MCF 10A (cell line): ENCODE data around the gene KLLN. TPM values are rescaled to one million over a fixed set of nuclear protein-coding genes. Genes with fewer than 3 reads are reported as not detected.

Experiments used
- BruUV-seq: library from RNA; stranded (reverse); fragments of 400-500 nt; replicated peaks from 2 replicates; lab custom pipeline; 2021; lab: Mats Ljungman, UMichigan
- CTCF ChIA-PET: fragments of 300-600 bp; sonication (Branson Sonifier 250); formaldehyde crosslinking; extraction: SDS; loops from one replicate; lab custom pipeline; 2021; ENCODE audit warnings: antibody characterized with exemption, inconsistent platforms; lab: Yijun Ruan, JAX
- POLR2A ChIA-PET: fragments of 300-600, 350-650 bp; sonication (Branson Sonifier 250); formaldehyde crosslinking; extraction: SDS; loops from one replicate; lab custom pipeline; 2020; ENCODE audit warnings: antibody characterized with exemption, inconsistent platforms; lab: Yijun Ruan, JAX
- DNase-seq: peaks from one replicate; pipeline ENCODE4 v3.0.0-alpha.2; 2018; ENCODE audit not compliant: unreplicated experiment
- H3K27ac Mint-ChIP-seq: one replicate; pipeline ENCODE4 v1.8.0; 2022; ENCODE audit warnings: mild to moderate bottlenecking, low read depth, mixed read lengths; ENCODE audit not compliant: unreplicated experiment
- H3K27me3 Mint-ChIP-seq: one replicate; pipeline ENCODE4 v1.8.0; 2022; ENCODE audit warnings: mixed read lengths; ENCODE audit not compliant: insufficient read depth, unreplicated experiment
- H3K36me3 Mint-ChIP-seq: one replicate; pipeline ENCODE4 v1.8.0; 2022; ENCODE audit warnings: mild to moderate bottlenecking, moderate library complexity, mixed read lengths; ENCODE audit not compliant: insufficient read depth, unreplicated experiment
- H3K4me1 Mint-ChIP-seq: one replicate; pipeline ENCODE4 v1.8.0; 2022; ENCODE audit warnings: mixed read lengths; ENCODE audit not compliant: insufficient read depth, unreplicated experiment
- H3K4me3 Mint-ChIP-seq: one replicate; pipeline ENCODE4 v1.8.0; 2022; ENCODE audit warnings: mild to moderate bottlenecking, moderate library complexity, mixed read lengths; ENCODE audit not compliant: unreplicated experiment
- H3K9me3 Mint-ChIP-seq: one replicate; pipeline ENCODE4 v1.8.0; 2022; ENCODE audit warnings: mixed read lengths; ENCODE audit not compliant: unreplicated experiment
- CTCF ChIP-seq: fragments of 200-600 bp; IDR thresholded peaks from one replicate; pipeline ENCODE4 v1.8.0; 2022; ENCODE audit warnings: antibody characterized with exemption, mild to moderate bottlenecking; ENCODE audit not compliant: unreplicated experiment
- intact Hi-C: fragments of 100-400 bp; cut with micrococcal nuclease; formaldehyde crosslinking; loops from 2 replicates; pipeline ENCODE4 v1.14.1; 2022
- total RNA-seq: library from RNA; stranded (reverse); gene quantifications from 2 replicates; pipeline ENCODE4 v1.2.3, GENCODE V29; 2022

The KLLN gene
- total RNA-seq, 1 experiment from 2014 or later, result 0.68 TPM

GRCh38 chr10:87862679-87863052, 667 bp downstream of the KLLN start:
- Mint-ChIP-seq H3K9me3 (no peaks in the 10 kb centered on the region), H3K27ac (peak overlapping the region; percentile 83), H3K36me3 (peaks cover 7% of the 10 kb centered on the region), H3K4me3 (peak overlapping the region; percentile 87), H3K27me3 (no peaks in the 10 kb centered on the region), H3K4me1 (peaks cover 16% of the 10 kb centered on the region)
- ChIA-PET CTCF (interaction anchor here (0.6 to 3.6 kb wide), 15 partner anchors 8 to 1023 kb away, joined by 3 to 56 read pairs (median 3); no protein-coding TSS in a partner anchor), POLR2A (interaction anchor here (0.7 to 7.8 kb wide), 51 partner anchors 11 to 1128 kb away, joined by 3 to 192 read pairs (median 5); partner anchors contain the start of genes ATAD1 and FAS)
- DNase-seq, result no peak
- TSS peak; percentile 23 for BruUV-seq
- no peak for TF ChIP-seq CTCF
- intact Hi-C loops, result loop anchor here (1.0 to 5.0 kb wide), 8 partner anchors 45 to 456 kb away; partner anchors contain the start of gene ATAD1

- Mint-ChIP-seq H3K27ac (peak overlapping the region; percentile 83), H3K4me3 (peak overlapping the region; percentile 87), H3K4me1 (peaks cover 16% of the 10 kb centered on the region), H3K9me3 (no peaks in the 10 kb centered on the region), H3K27me3 (no peaks in the 10 kb centered on the region), H3K36me3 (peaks cover 7% of the 10 kb centered on the region)
- DNase-seq, result peak; percentile 98
- intact Hi-C loops, result loop anchor here (1.0 to 5.0 kb wide), 8 partner anchors 45 to 457 kb away; partner anchors contain the start of gene ATAD1
- no peak for TF ChIP-seq CTCF
- BruUV-seq, result no TSS peak
- ChIA-PET CTCF (interaction anchor here (0.6 to 3.6 kb wide), 20 partner anchors 8 to 1023 kb away, joined by 3 to 56 read pairs (median 4); partner anchors contain the start of gene ATAD1), POLR2A (interaction anchor here (0.6 to 7.8 kb wide), 60 partner anchors 11 to 1263 kb away, joined by 3 to 192 read pairs (median 5); partner anchors contain the start of genes ATAD1 and FAS)
These were observed 1.2 kb downstream of the KLLN start for GRCh38 chr10:87861953-87862678.

GRCh38 chr10:87861566-87861952, 1.8 kb downstream of the KLLN start:
- H3K9me3 Mint-ChIP-seq, result no peaks in the 10 kb centered on the region
- ChIA-PET POLR2A (interaction anchor here (0.6 to 7.8 kb wide), 50 partner anchors 10 to 1264 kb away, joined by 3 to 192 read pairs (median 5); partner anchors contain the start of genes ATAD1 and FAS), CTCF (interaction anchor here (0.6 to 3.6 kb wide), 20 partner anchors 8 to 1024 kb away, joined by 3 to 56 read pairs (median 4); partner anchors contain the start of gene ATAD1)
- TF ChIP-seq CTCF, result no peak
- H3K36me3 Mint-ChIP-seq, result peaks cover 7% of the 10 kb centered on the region
- intact Hi-C loops, result loop anchor here (5.0 kb wide), 6 partner anchors 44 to 421 kb away; partner anchors contain the start of gene ATAD1
- BruUV-seq, result TSS peak; percentile 40
- H3K27ac Mint-ChIP-seq, result peak overlapping the region; percentile 83
- no peaks in the 10 kb centered on the region for H3K27me3 Mint-ChIP-seq
- peak; percentile 91 for DNase-seq
- peak overlapping the region; percentile 87 for H3K4me3 Mint-ChIP-seq
- H3K4me1 Mint-ChIP-seq, result peaks cover 16% of the 10 kb centered on the region
